Stimulated activated CD4-positive, alpha-beta T cell treated with anti-CD3 and anti-CD28 coated beads, Interleukin-1b, Interleukin-23, amount 100 ng/mL, for 24 hours (primary cell): ENCODE results near the gene CXCL16.

Experiments used
- DNase-seq, 4 experiments: peaks; one replicate each; pipeline ENCODE4 v3.0.0-alpha.2; 2020; ENCODE audit warnings: low read depth in 4 of 4, low spot score in 1 of 4

CXCL16 gene

DNA sequence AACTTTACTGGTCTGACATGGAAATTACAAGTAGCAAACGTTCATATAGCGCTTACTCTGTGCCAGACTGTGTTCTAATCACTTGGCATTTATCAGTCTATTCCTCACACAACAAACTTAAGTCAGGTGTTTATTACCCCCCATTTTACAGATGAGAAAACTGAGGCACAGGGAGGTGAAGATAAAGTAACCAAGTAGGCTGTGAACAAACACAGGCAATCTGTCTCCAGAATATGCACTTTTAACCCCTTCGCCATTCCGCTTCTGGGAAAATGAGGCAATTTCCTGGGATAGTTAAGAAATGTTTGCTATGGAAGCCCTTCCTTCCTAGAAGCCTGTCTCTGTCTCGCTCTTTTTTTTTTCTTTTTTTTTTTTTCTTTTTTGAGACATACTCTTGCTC is 12.2 kb upstream of the CXCL16 start:
- DNase-seq = no peak

DNA sequence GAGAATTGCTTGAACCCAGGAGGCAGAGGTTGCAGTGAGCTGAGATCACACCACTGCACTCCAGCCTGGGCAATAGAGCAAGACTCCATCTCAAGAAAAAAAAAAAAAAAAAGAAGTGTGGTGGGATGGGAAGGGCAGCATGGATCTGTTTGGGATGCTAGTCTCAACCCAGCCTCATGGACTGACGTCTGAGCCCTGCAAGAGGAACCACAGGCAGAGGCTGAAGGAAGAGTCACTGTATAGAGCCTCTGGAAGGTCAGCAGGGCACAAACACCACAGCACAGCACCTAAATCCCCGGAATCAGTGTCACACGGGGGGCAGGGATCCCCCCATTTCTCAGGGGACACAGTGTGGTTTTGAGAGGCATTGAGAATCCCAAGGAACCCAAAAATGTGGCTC is 10.9 kb upstream of the CXCL16 start:
- DNase-seq = no peak

DNA sequence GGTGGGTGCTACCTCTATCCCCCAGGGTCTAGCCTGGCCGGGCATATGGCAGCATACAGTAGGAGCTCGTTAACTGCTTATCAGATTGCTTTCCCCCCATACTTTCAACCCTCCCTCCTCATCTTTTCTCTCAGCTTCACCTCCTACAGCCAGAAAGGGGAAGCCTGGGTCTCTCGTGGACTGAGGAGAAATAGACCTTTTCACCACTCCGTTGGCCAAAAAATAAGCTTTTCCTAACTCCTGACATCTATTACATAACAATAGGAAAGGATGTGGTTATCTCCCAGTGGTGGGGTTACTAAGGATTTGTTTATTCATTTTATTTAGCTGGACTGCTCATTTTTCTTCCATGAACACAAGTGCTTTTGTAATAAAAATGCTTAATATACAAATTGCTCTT is 9.0 kb upstream of the CXCL16 start:
- no peak for DNase-seq

- no peak for DNase-seq
Measured at GRCh38 chr17:4747847-4748246, 8.1 kb upstream of the CXCL16 start.

DNA sequence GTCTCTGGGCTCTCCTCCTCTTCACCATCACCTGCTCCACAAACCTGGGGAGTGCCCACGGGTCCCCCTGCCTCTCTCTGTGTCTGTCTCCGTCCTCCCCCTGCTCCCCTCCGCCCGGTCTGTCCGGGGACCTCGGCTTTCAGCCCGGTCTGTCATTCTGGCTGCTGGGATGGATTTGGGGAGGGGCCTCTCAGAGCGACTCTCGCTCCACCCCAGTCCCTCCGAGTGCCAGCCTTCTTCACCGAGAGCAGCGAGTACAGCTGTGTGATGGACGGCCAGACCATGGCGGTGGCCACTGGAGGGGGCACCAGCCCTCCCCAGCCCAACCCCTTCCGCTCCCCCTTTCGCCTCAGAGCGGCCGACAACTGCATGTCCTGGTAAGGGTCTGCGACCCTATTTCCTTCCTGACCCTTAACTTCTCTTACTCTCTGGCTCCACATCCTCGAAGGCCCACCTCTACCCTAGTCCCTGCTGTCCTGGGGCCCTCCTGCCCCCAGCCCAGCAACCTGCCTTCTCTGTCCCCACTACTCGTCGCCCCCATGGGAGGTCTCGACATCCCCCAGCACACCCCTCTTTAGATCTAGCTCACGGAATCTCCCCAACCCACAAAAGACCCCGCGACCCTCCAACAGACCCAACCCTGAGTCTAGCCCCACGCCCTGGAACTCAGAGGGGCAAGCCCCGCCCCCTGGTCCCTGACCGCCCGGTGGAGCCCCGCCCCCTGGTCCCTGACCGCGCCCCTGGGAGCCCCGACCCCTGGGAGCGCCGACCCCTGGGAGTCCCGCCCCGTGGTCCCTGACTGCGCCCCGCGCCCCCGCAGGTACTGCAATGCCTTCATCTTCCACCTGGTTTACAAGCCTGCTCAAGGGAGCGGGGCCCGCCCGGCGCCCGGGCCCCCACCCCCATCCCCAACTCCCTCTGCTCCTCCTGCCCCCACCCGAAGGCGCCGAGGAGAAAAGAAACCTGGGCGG is 5.6 kb upstream of the CXCL16 start:
- no peak for DNase-seq

DNA sequence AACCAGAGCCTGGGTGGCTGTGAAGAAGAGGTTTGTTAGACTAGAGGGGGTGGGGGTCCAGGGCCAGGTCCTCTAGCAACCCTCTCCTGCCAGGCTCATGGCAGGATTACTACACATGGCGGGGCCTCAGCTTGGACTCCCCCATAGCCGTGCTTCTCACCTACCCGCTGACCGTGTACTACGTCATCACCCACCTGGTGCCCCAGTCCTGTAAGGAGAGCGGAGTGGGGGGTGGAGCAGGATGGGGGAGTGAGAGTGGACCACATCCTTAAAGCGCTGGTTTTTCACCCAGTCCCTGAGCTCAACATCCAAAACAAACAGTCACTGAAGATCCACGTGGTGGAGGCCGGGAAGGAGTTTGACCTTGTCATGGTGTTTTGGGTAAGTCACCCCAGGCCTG is 4.2 kb upstream of the CXCL16 start:
- no peak for DNase-seq

DNA sequence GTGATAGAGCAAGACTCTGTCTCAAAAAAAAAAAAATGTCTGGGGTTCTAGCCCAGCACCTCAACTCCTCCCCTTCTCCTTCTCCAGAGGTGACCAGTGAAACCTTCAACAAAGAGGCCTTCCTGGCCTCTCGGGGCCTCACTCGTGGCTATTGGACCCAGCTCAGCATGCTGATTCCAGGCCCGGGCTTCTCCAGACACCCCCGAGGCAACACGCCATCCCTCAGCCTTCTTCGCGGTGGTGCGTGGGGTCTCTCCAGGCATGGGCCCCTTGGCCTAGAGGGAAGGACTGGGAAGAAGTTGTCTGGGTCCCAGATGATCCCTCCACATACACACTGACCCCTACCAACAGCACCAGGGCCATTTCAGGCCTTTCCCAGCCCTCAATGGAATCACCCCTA is 3.5 kb upstream of the CXCL16 start:
- DNase-seq = no peak

GRCh38 chr17:4742629-4743028 is 2.9 kb upstream of the CXCL16 start:
- no peak for DNase-seq

GRCh38 chr17:4742133-4742532 is 2.4 kb upstream of the CXCL16 start:
- DNase-seq = no peak

DNA sequence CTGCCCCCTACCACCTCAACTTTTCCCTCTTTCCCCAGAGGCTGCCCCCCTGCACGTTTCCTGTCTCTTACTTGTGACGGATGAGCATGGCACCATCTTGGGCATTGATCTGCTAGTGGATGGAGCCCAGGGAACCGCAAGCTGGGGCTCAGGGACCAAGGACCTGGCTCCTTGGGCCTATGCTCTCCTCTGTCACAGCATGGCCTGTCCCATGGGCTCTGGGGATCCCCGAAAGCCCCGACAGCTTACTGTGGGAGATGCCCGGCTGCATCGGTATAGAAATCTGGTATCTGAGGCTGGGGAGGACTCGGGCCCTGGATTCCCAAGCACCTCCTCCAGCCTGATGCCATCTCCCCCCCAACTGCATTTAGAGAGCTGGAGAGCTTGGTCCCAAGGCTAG is 1.8 kb upstream of the CXCL16 start:
- no peak for DNase-seq

DNA sequence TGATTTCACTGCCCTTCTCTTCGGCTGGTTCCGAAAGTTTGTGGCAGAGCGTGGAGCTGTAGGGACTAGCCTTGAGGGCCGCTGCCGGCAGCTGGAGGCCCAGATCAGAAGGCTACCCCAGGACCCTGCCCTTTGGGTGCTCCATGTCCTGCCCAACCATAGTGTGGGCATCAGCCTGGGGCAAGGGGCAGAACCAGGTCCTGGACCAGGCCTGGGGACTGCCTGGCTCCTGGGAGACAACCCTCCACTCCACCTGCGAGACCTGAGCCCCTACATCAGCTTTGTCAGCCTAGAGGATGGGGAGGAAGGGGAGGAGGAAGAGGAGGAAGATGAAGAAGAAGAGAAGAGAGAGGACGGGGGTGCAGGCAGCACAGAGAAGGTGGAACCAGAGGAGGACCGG is 856 bp upstream of the CXCL16 start:
- DNase-seq = no peak

GRCh38 chr17:4740025-4740351 is 260 bp upstream of the CXCL16 start:
- DNase-seq = no peak

DNA sequence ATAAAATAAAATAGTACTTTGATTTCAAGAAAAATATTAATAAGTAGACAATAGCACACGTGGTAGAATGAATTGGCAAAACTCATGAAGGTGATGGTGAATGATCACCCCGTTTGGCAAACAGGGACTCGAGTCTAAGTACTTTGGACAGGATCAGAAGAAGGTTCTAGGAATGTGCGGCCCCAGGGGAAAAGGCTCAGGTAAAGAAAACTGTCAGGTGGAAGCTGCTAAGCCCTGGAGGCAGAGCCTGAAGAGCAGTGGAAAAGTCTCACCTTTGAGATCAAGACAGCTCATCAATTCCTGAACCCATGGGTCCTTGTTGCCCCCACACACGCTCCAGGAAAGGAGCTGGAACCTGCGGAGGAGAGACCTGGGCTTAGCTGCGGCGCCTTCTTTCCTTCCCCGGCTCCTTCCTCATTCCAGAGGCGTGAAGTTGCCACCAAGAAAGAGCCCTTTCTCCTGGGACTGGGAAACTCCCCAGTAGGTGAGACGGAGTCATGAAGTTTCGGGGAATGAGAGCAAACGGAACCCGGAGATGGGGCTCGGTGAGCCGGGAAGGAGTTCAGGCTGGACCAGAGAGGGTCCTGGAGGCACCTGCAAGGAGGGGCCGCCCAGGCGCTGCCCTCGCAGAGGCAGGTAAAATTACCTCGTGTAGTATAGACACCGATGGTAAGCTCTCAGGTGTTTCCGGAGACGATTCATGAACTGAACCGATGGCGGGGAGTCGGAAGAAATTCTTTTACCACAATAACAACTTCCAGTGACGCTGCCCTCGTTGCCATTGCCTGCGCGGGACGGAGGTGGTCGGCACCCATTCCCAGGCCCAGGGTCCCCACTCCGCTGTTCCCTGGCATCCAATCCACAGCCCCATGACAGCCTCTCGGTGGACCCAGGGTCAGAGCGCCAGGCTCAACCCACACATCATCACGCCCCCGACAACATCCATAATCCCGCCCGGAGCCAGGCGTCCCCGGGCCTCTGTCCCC is 1.3 kb downstream of the CXCL16 start:
- DNase-seq = no peak

DNA sequence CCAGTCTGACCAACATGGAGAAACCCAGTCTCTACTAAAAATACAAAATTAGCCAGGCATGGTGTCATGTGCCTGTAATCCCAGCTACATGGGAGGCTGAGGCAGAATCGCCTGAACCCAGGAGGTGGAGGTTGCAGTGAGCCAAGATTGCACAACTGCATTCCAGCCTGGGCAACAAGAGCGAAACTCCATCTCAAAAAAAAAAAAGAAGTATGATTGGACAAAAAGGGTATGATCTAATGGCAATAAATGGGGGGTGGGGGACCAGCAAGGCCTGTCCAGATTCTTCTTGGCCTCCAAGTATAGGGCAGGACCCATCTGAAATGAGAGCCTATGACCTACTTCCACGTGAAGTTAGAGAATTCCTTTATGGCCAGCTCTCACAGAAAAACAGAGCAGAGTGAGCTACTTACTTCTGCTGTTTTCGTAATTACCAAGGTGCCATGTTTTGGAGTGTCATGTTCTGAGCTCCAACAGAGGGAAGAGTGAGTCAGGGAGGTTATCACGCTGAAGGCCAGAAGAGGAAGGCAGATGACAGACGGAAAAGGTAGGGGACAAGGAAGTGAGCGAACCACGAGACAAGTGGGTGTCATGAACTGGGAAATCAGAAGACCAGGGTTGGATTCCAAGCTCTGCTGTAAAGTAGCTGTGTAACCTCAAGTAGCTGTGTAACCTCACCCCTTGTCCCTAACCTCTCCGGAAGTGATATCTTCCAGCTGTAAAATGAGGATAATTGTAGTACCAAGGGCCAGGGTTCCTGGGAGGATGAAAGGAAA is 3.7 kb downstream of the CXCL16 start:
- DNase-seq = no peak

DNA sequence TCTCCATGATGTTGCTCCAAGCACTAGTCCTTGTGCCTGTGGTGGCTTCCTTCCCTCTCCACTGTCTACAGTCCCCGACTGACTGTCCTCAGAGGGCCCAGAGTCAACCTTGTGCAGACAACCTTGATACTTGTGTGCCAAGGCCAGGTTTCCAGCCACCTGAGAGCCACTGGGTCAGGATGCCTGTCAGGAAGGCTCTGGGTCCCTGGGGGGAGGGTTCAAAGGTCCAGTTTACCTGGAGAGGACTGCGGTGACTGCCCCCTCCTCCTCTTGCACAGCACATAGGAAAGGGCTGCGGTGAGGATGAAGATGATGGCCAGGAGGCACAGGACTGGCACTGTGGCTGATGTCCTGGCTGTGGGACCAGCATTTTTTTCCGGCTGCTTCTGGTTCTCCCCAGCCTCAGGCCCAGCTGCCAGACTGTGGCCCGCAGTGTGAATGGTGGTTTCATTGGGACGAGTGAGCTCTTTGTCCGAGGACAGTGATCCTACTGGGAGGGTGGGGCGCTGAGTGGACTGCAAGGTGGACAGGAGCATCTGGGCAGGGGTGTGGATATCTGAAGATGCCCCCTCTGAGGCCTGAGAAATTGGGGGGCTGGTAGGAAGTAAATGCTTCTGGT is 4.8 kb downstream of the CXCL16 start:
- DNase-seq = no peak

DNA sequence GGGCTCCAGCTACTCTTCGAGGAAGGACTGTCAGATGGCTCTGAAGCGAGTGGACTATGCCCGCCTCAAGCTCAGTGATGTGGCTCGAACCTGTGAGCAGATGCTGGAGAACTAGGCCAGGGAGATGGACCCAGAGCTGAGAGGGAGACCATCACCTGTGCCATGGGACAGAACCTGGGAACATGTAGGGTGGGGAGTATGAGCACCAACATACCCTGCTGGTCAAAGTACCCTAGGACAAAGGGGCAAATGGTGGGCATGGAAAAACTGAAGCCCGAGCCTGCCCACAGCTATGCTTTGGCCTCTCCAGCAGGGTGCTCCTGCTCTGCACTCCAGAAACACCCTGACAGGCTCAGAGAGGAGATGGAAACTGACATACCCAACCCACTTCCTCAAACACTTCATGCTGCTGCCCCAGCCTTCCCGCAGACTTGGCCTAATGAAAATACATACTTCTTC is 6.6 kb downstream of the CXCL16 start:
- DNase-seq = no peak

DNA sequence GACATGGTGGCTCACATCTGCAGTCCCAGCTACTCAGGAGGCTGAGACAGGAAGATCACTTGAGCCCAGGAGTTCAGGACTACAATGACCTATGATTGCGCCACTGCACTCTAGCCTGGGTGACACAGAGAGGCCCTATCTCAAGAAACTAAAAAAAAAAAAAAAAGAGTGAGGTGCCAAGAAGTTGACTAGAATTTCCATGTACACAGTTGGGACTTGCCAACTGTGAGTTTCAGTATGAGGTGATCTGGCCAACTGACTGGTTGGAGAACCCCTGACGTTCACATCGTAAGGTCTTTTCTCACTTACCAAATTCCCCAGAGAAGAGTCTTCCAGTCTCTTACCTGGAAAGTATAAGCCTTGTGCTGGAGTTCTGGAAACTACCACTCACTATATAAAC is 11.6 kb downstream of the CXCL16 start:
- no peak for DNase-seq

- DNase-seq = no peak
Measured at GRCh38 chr17:4725646-4726310, 13.9 kb downstream of the CXCL16 start.

DNA sequence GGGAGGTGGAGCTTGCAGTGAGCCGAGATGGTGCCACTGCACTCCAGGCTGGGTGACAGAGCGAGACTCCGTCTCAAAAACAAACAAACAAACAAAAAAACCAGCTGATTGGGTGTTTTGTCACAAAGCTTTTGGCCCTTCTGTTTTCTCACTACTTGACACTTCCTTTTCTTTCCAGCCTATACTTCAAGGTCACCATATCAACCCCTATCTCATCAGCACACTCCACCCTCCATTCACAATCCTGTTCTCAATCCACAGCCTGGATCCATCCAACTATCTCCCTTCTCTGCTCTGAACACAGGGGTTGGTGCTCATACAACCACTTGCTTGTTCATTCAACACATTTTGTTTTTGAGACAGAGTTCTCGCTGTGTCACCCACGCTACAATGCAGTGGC is 15.1 kb downstream of the CXCL16 start:
- DNase-seq = no peak

DNA sequence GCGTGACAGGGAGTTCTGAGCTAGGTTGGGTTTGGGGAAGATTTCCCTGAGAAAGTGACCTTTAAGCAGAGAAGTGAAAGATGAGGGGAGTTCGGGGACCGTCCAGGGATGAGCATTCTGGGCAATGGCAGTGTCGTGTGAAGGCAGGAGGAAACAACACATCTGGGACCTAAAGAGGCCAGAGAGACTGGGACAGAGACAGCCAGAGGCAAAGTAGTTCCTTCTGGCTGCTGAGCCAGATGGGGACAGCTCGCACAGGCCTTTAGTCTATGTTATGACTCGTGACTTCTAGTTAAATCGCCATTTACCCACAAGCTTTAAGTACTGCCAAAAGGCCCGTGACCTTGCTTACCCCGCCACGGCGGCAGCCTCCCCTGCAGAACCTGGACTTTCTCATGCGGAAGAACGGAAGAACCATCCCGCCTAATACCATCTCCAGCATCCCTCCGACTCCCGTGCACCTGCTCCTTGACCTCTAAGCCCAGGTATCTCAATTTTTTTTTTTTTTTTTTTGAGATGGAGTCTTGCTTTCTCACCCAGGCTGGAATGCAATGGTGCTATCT is 17.0 kb downstream of the CXCL16 start:
- DNase-seq = no peak
